ENCODE results near the gene RAD51B.
"Not testable (repeated sequence)": the region's sequence is repeated elsewhere in the genome, so short reads cannot be mapped to it uniquely, and the experiment has no call there.

RAD51B gene

GRCh38 chr14:68283378-68284123, 464.0 kb downstream of the RAD51B start:
- no peak overlapping the region for H3K4me3 ChIP-seq (replicated peaks; ENCODE audit: low read depth, low read length)
- TF ChIP-seq, protein P1, sequence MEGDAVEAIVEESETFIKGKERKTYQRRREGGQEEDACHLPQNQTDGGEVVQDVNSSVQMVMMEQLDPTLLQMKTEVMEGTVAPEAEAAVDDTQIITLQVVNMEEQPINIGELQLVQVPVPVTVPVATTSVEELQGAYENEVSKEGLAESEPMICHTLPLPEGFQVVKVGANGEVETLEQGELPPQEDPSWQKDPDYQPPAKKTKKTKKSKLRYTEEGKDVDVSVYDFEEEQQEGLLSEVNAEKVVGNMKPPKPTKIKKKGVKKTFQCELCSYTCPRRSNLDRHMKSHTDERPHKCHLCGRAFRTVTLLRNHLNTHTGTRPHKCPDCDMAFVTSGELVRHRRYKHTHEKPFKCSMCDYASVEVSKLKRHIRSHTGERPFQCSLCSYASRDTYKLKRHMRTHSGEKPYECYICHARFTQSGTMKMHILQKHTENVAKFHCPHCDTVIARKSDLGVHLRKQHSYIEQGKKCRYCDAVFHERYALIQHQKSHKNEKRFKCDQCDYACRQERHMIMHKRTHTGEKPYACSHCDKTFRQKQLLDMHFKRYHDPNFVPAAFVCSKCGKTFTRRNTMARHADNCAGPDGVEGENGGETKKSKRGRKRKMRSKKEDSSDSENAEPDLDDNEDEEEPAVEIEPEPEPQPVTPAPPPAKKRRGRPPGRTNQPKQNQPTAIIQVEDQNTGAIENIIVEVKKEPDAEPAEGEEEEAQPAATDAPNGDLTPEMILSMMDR (IDR thresholded peaks at IDR 0.05; ENCODE audit: low read length, missing control alignments): no peak
- no peak for DNase-seq (ENCODE audit: low read depth)

- DNase-seq (ENCODE audit: low read depth): peak; percentile 83
- H3K4me3 ChIP-seq (replicated peaks; ENCODE audit: low read depth, low read length): no peak overlapping the region
These were observed 464.8 kb downstream of the RAD51B start for GRCh38 chr14:68284333-68284732.

GRCh38 chr14:68284834-68285233, 465.3 kb downstream of the RAD51B start:
- DNase-seq (ENCODE audit: low read depth): no peak
- H3K4me3 ChIP-seq (replicated peaks; ENCODE audit: low read depth, low read length): no peak overlapping the region
- TF ChIP-seq, protein P1 (IDR thresholded peaks at IDR 0.05; ENCODE audit: low read length, missing control alignments): no peak

More at GRCh38 chr14:68284333-68284732, 464.8 kb downstream of the RAD51B start:
- TF ChIP-seq, protein P1 (IDR thresholded peaks at IDR 0.05; ENCODE audit: low read length, missing control alignments): no peak

DNA sequence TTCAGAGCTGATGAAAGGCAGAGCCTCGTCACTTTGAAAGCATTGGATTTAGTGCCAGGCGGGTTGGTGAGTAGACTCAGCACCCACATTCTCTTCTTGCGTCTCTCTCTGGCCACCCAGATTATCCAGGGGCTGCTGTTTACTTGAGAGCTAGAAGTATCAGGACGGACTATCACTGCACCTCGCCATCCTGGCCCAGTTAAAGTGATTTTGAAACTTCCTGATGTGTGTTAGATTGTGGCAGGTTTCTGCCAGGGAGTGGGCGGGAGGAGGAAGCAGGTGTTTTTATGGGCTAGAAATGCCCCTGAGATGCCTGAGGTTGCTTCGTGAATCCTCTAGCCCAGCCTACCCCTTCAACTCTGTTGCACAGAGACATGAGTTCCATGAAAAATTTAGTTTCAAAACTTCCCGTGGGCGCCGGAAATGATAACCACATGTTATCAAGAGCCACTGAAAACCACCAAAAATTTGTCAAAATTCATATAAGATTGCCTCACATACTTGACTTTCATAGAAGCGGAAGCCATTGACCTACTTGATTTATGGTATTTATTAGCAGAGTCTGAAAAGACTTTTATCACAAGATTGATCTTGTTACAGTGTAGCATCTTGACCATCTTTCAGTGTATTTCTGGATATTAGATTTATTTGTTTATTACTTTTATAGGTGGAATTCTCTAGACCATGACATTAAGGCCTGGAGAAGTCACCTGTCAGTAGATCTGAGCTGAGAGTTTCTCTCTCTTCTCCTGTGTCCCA, 466.0 kb downstream of the RAD51B start:
- H3K4me3 ChIP-seq (replicated peaks; ENCODE audit: low read depth, low read length): no peak overlapping the region
- DNase-seq (ENCODE audit: low read depth): no peak
- TF ChIP-seq, protein P1 (IDR thresholded peaks at IDR 0.05; ENCODE audit: low read length, missing control alignments): no peak

GRCh38 chr14:68286667-68287066, 467.1 kb downstream of the RAD51B start:
- no peak overlapping the region for H3K4me3 ChIP-seq (replicated peaks; ENCODE audit: low read depth, low read length)
- no peak for DNase-seq (ENCODE audit: low read depth)
- TF ChIP-seq, protein P1 (IDR thresholded peaks at IDR 0.05; ENCODE audit: low read length, missing control alignments): no peak

- H3K4me3 ChIP-seq (replicated peaks; ENCODE audit: low read depth, low read length); DNase-seq (ENCODE audit: low read depth): not testable (repeated sequence)
These were observed 469.9 kb downstream of the RAD51B start for GRCh38 chr14:68289452-68289851.

GRCh38 chr14:68291820-68292219, 472.2 kb downstream of the RAD51B start:
- DNase-seq (ENCODE audit: low read depth): no peak
- TF ChIP-seq, protein P1 (IDR thresholded peaks at IDR 0.05; ENCODE audit: low read length, missing control alignments): no peak
- H3K4me3 ChIP-seq (replicated peaks; ENCODE audit: low read depth, low read length): no peak overlapping the region
